PC-3 (cell line): Measurements from ENCODE around the gene PYM1.

ENCODE experiments used
- EZH2 ChIP-seq: fragments of 300-600 bp; sonication (generic); IDR thresholded peaks from one replicate; pipeline ENCODE4 v1.6.1; 2017; ENCODE audit warnings: antibody characterized with exemption, mild to moderate bottlenecking, low read length; ENCODE audit not compliant: unreplicated experiment
- TF ChIP-seq, protein P1 (sequence below): fragments of 300-600 bp; sonication (generic); conservative IDR thresholded peaks from 2 replicates; pipeline ENCODE4 v1.5.1; 2017; ENCODE audit warnings: antibody characterized with exemption, low read depth, mild to moderate bottlenecking, low read length

DNA sequence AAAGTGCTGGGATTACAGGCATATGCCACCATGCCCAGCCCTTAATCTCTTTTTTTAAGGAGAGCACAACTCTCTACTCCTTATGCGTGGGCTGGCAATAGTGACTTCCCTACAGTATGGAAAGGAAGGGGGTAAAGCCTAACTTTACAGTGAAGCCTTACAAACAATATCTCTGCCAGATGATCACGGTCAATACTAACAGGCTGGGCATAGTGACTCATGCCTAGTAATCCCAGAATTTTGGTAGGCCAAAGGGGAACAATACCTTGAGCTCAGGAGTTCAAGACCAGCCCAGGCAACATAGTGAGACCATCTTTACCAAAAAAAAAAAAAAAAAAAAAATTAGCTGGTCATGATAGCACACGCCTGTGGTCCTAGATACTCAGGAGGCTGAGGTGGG is 5.6 kb downstream of the PYM1 start:
- TF ChIP-seq, protein P1, sequence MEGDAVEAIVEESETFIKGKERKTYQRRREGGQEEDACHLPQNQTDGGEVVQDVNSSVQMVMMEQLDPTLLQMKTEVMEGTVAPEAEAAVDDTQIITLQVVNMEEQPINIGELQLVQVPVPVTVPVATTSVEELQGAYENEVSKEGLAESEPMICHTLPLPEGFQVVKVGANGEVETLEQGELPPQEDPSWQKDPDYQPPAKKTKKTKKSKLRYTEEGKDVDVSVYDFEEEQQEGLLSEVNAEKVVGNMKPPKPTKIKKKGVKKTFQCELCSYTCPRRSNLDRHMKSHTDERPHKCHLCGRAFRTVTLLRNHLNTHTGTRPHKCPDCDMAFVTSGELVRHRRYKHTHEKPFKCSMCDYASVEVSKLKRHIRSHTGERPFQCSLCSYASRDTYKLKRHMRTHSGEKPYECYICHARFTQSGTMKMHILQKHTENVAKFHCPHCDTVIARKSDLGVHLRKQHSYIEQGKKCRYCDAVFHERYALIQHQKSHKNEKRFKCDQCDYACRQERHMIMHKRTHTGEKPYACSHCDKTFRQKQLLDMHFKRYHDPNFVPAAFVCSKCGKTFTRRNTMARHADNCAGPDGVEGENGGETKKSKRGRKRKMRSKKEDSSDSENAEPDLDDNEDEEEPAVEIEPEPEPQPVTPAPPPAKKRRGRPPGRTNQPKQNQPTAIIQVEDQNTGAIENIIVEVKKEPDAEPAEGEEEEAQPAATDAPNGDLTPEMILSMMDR = no peak
- no peak for TF ChIP-seq EZH2
